ENCODE measurements around the gene PHF20.

PHF20 gene

GRCh38 chr20:35792740-35793139 is 20.9 kb downstream of the PHF20 start:
- H3K36me3 ChIP-seq (ENCODE audit: control insufficient read depth, low read depth, low read length), result no peaks in the 10 kb centered on the region
- no peak overlapping the region for H3K4me3 ChIP-seq (ENCODE audit: low read length)
- no peaks in the 10 kb centered on the region for H3K27me3 ChIP-seq (ENCODE audit: control insufficient read depth, insufficient read depth, low read length)
- no peak overlapping the region for H3K27ac ChIP-seq (ENCODE audit: low read length)
- no peaks in the 10 kb centered on the region for H3K9me3 ChIP-seq (ENCODE audit: control insufficient read depth, low read depth, low read length)
- no peaks in the 10 kb centered on the region for H3K4me1 ChIP-seq (ENCODE audit: control insufficient read depth, low read depth, low read length)
- H3K9ac ChIP-seq (ENCODE audit: low read length), result no peak overlapping the region

DNA sequence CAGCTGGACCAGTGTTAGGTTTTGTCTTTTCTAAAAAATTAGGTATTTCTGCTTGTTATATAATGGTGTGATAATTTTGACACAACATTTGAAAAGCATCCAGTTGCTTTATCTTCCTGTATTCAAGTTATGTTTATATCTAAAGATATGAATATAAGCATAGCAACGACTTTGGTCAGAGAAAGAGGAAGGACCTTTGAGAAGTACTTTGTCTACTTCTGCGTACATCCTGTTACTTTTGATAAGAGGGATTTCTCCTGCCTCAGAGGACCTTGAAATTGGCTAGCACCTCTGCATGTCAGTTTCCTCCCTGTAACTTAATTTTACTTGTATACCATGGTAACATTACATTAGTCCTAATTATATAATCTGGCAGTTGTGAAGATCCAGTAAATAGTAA is 24.8 kb downstream of the PHF20 start:
- Histone ChIP-seq H3K36me3 (ENCODE audit: control insufficient read depth, low read depth, low read length) (peaks cover 2% of the 10 kb centered on the region), H3K9ac (ENCODE audit: low read length) (no peak overlapping the region), H3K4me1 (ENCODE audit: control insufficient read depth, low read depth, low read length) (no peaks in the 10 kb centered on the region), H3K9me3 (ENCODE audit: control insufficient read depth, low read depth, low read length) (no peaks in the 10 kb centered on the region), H3K4me3 (ENCODE audit: low read length) (no peak overlapping the region), H3K27ac (ENCODE audit: low read length) (no peak overlapping the region), H3K27me3 (ENCODE audit: control insufficient read depth, insufficient read depth, low read length) (no peaks in the 10 kb centered on the region)

GRCh38 chr20:35801865-35802264 is 30.1 kb downstream of the PHF20 start:
- Histone ChIP-seq H3K4me3 (ENCODE audit: low read length) (no peak overlapping the region), H3K36me3 (ENCODE audit: control insufficient read depth, low read depth, low read length) (peaks cover 15% of the 10 kb centered on the region)

GRCh38 chr20:35806075-35806474 is 34.3 kb downstream of the PHF20 start:
- Histone ChIP-seq H3K9me3 (ENCODE audit: control insufficient read depth, low read depth, low read length) (no peaks in the 10 kb centered on the region), H3K4me3 (ENCODE audit: low read length) (no peak overlapping the region), H3K9ac (ENCODE audit: low read length) (no peak overlapping the region), H3K36me3 (ENCODE audit: control insufficient read depth, low read depth, low read length) (peaks cover 15% of the 10 kb centered on the region), H3K4me1 (ENCODE audit: control insufficient read depth, low read depth, low read length) (no peaks in the 10 kb centered on the region), H3K27me3 (ENCODE audit: control insufficient read depth, insufficient read depth, low read length) (no peaks in the 10 kb centered on the region), H3K27ac (ENCODE audit: low read length) (no peak overlapping the region)

More at GRCh38 chr20:35801865-35802264, 30.1 kb downstream of the PHF20 start:
- Histone ChIP-seq H3K9ac (ENCODE audit: low read length) (no peak overlapping the region), H3K4me1 (ENCODE audit: control insufficient read depth, low read depth, low read length) (no peaks in the 10 kb centered on the region), H3K27me3 (ENCODE audit: control insufficient read depth, insufficient read depth, low read length) (no peaks in the 10 kb centered on the region), H3K27ac (ENCODE audit: low read length) (no peak overlapping the region), H3K9me3 (ENCODE audit: control insufficient read depth, low read depth, low read length) (no peaks in the 10 kb centered on the region)

GRCh38 chr20:35807877-35808276 is 36.1 kb downstream of the PHF20 start:
- H3K27me3 ChIP-seq (ENCODE audit: control insufficient read depth, insufficient read depth, low read length), result no peaks in the 10 kb centered on the region
- H3K36me3 ChIP-seq (ENCODE audit: control insufficient read depth, low read depth, low read length), result peaks cover 8% of the 10 kb centered on the region
- H3K9me3 ChIP-seq (ENCODE audit: control insufficient read depth, low read depth, low read length), result no peaks in the 10 kb centered on the region
- no peak overlapping the region for H3K27ac ChIP-seq (ENCODE audit: low read length)
- H3K4me1 ChIP-seq (ENCODE audit: control insufficient read depth, low read depth, low read length), result no peaks in the 10 kb centered on the region
- H3K9ac ChIP-seq (ENCODE audit: low read length), result no peak overlapping the region
- no peak overlapping the region for H3K4me3 ChIP-seq (ENCODE audit: low read length)

GRCh38 chr20:35820715-35821114 is 48.9 kb downstream of the PHF20 start:
- Histone ChIP-seq H3K9me3 (ENCODE audit: control insufficient read depth, low read depth, low read length) (no peaks in the 10 kb centered on the region), H3K36me3 (ENCODE audit: control insufficient read depth, low read depth, low read length) (no peaks in the 10 kb centered on the region), H3K4me3 (ENCODE audit: low read length) (no peak overlapping the region), H3K9ac (ENCODE audit: low read length) (no peak overlapping the region), H3K4me1 (ENCODE audit: control insufficient read depth, low read depth, low read length) (no peaks in the 10 kb centered on the region), H3K27ac (ENCODE audit: low read length) (no peak overlapping the region), H3K27me3 (ENCODE audit: control insufficient read depth, insufficient read depth, low read length) (no peaks in the 10 kb centered on the region)

GRCh38 chr20:35821807-35822242 is 50.0 kb downstream of the PHF20 start:
- H3K4me3 ChIP-seq (ENCODE audit: low read length), result no peak overlapping the region
- no peak overlapping the region for H3K27ac ChIP-seq (ENCODE audit: low read length)
- no peaks in the 10 kb centered on the region for H3K4me1 ChIP-seq (ENCODE audit: control insufficient read depth, low read depth, low read length)
- no peaks in the 10 kb centered on the region for H3K9me3 ChIP-seq (ENCODE audit: control insufficient read depth, low read depth, low read length)
- H3K9ac ChIP-seq (ENCODE audit: low read length), result no peak overlapping the region
- H3K36me3 ChIP-seq (ENCODE audit: control insufficient read depth, low read depth, low read length), result no peaks in the 10 kb centered on the region
- H3K27me3 ChIP-seq (ENCODE audit: control insufficient read depth, insufficient read depth, low read length), result no peaks in the 10 kb centered on the region

DNA sequence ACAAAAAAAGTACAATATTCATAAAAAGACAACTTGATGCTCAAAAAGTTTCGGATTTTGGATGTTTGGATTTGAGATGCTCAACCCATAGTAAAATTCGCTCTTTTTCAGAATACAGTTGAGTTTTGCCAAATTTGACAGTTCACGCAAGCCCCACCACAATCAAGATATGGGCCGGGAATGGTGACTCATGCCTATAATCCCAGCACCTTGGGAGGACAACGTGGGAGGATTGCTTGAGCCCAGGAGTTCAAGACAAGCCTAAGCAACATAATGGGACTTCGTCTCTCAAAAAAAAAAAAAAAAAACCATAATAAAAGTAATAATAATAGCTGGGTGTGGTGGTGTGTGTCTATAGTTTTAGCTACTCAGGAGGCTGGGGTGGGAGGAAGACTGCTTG is 51.3 kb downstream of the PHF20 start:
- Histone ChIP-seq H3K4me3 (ENCODE audit: low read length) (no peak overlapping the region), H3K4me1 (ENCODE audit: control insufficient read depth, low read depth, low read length) (no peaks in the 10 kb centered on the region), H3K36me3 (ENCODE audit: control insufficient read depth, low read depth, low read length) (no peaks in the 10 kb centered on the region), H3K9me3 (ENCODE audit: control insufficient read depth, low read depth, low read length) (no peaks in the 10 kb centered on the region), H3K9ac (ENCODE audit: low read length) (no peak overlapping the region), H3K27ac (ENCODE audit: low read length) (no peak overlapping the region), H3K27me3 (ENCODE audit: control insufficient read depth, insufficient read depth, low read length) (no peaks in the 10 kb centered on the region)

DNA sequence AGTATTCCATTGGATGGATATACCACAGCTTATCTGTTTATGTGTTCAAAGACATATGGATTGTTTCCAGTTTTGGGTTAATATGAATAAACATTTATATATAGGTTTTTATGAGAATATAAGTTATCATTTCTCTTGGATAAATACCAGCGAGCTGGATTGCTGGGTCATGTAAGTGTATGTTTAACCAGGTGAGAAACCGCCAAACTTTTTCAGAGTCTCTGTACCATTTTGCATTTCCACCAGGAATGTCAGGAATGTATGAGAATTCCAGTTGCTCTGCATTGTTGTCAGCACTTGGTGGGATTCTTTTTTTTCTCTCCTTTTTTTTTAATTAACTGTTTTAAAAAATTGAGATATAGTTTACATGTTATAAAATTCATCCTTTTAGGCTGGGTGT is 52.1 kb downstream of the PHF20 start:
- no peaks in the 10 kb centered on the region for H3K36me3 ChIP-seq (ENCODE audit: control insufficient read depth, low read depth, low read length)
- no peaks in the 10 kb centered on the region for H3K27me3 ChIP-seq (ENCODE audit: control insufficient read depth, insufficient read depth, low read length)
- H3K4me1 ChIP-seq (ENCODE audit: control insufficient read depth, low read depth, low read length), result no peaks in the 10 kb centered on the region
- H3K27ac ChIP-seq (ENCODE audit: low read length), result no peak overlapping the region
- H3K9ac ChIP-seq (ENCODE audit: low read length), result no peak overlapping the region
- no peak overlapping the region for H3K4me3 ChIP-seq (ENCODE audit: low read length)
- H3K9me3 ChIP-seq (ENCODE audit: control insufficient read depth, low read depth, low read length), result no peaks in the 10 kb centered on the region

GRCh38 chr20:35826397-35826998 is 54.7 kb downstream of the PHF20 start:
- Histone ChIP-seq H3K36me3 (ENCODE audit: control insufficient read depth, low read depth, low read length) (no peaks in the 10 kb centered on the region), H3K9ac (ENCODE audit: low read length) (no peak overlapping the region), H3K27me3 (ENCODE audit: control insufficient read depth, insufficient read depth, low read length) (no peaks in the 10 kb centered on the region), H3K4me3 (ENCODE audit: low read length) (no peak overlapping the region), H3K4me1 (ENCODE audit: control insufficient read depth, low read depth, low read length) (no peaks in the 10 kb centered on the region), H3K9me3 (ENCODE audit: control insufficient read depth, low read depth, low read length) (no peaks in the 10 kb centered on the region), H3K27ac (ENCODE audit: low read length) (no peak overlapping the region)

GRCh38 chr20:35828434-35828833 is 56.6 kb downstream of the PHF20 start:
- no peaks in the 10 kb centered on the region for H3K4me1 ChIP-seq (ENCODE audit: control insufficient read depth, low read depth, low read length)
- no peaks in the 10 kb centered on the region for H3K9me3 ChIP-seq (ENCODE audit: control insufficient read depth, low read depth, low read length)
- H3K27ac ChIP-seq (ENCODE audit: low read length), result no peak overlapping the region
- no peak overlapping the region for H3K9ac ChIP-seq (ENCODE audit: low read length)
- no peaks in the 10 kb centered on the region for H3K27me3 ChIP-seq (ENCODE audit: control insufficient read depth, insufficient read depth, low read length)
- no peak overlapping the region for H3K4me3 ChIP-seq (ENCODE audit: low read length)
- H3K36me3 ChIP-seq (ENCODE audit: control insufficient read depth, low read depth, low read length), result no peaks in the 10 kb centered on the region

- Histone ChIP-seq H3K9ac (ENCODE audit: low read length) (no peak overlapping the region), H3K9me3 (ENCODE audit: control insufficient read depth, low read depth, low read length) (no peaks in the 10 kb centered on the region), H3K4me3 (ENCODE audit: low read length) (no peak overlapping the region), H3K36me3 (ENCODE audit: control insufficient read depth, low read depth, low read length) (no peaks in the 10 kb centered on the region), H3K27ac (ENCODE audit: low read length) (no peak overlapping the region), H3K27me3 (ENCODE audit: control insufficient read depth, insufficient read depth, low read length) (no peaks in the 10 kb centered on the region), H3K4me1 (ENCODE audit: control insufficient read depth, low read depth, low read length) (no peaks in the 10 kb centered on the region)
Measured at GRCh38 chr20:35828916-35829315, 57.1 kb downstream of the PHF20 start.

All from iPS-18a (cell line).